D721Med (cell line): ENCODE data around the gene SYMPK.

Experiments used
- DNase-seq: peaks from one replicate; pipeline ENCODE4 v3.0.0; 2011; ENCODE audit warnings: low spot score; ENCODE audit not compliant: insufficient read length
- FAIRE-seq: peaks from 2 replicates; lab custom pipeline; 2011; peaks lifted over from hg19 to GRCh38; lab: Jason Lieb, UNC
- TF ChIP-seq, protein P1 (sequence below): IDR thresholded peaks from 2 replicates; pipeline ENCODE4 v1.5.1; 2012; ENCODE audit warnings: mild to moderate bottlenecking, control low read depth; ENCODE audit not compliant: insufficient read depth; ENCODE audit errors: missing control alignments

SYMPK gene

GRCh38 chr19:45895519-45895972 lies 32.6 kb upstream of the SYMPK start:
- no peak for FAIRE-seq
- TF ChIP-seq, protein P1, sequence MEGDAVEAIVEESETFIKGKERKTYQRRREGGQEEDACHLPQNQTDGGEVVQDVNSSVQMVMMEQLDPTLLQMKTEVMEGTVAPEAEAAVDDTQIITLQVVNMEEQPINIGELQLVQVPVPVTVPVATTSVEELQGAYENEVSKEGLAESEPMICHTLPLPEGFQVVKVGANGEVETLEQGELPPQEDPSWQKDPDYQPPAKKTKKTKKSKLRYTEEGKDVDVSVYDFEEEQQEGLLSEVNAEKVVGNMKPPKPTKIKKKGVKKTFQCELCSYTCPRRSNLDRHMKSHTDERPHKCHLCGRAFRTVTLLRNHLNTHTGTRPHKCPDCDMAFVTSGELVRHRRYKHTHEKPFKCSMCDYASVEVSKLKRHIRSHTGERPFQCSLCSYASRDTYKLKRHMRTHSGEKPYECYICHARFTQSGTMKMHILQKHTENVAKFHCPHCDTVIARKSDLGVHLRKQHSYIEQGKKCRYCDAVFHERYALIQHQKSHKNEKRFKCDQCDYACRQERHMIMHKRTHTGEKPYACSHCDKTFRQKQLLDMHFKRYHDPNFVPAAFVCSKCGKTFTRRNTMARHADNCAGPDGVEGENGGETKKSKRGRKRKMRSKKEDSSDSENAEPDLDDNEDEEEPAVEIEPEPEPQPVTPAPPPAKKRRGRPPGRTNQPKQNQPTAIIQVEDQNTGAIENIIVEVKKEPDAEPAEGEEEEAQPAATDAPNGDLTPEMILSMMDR, result no peak
- DNase-seq, result no peak

DNA sequence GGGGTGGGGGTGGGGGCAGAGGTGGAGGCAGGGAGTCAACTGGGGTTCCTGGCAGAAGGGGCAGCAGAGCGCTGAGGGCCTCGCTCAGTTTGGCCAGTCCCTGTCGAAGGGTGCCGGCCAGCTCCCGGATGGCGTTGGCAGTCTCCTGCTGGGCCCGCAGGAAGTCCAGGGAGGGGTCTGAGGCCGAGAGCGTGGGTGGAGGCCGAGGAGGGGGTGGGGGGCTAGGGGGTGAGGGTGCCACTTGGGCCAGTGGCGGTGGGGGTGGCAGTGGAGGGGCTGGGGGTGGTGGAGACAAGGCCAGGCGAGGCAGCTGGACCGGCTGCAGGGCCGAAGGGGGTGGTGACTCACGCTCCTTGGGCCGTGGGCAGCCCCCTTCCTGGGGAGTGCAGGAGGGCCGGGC lies 27.9 kb upstream of the SYMPK start:
- TF ChIP-seq, protein P1, result no peak
- DNase-seq (no peak), FAIRE-seq (no peak)

GRCh38 chr19:45889210-45889885 lies 26.4 kb upstream of the SYMPK start:
- FAIRE-seq (no peak), DNase-seq (no peak)
- TF ChIP-seq, protein P1, result no peak

GRCh38 chr19:45887200-45887710 lies 24.3 kb upstream of the SYMPK start:
- DNase-seq (no peak), FAIRE-seq (no peak)
- TF ChIP-seq, protein P1, result no peak

GRCh38 chr19:45886427-45887199 lies 23.7 kb upstream of the SYMPK start:
- TF ChIP-seq, protein P1, result no peak
- DNase-seq (peak; percentile 67), FAIRE-seq (no peak)

GRCh38 chr19:45885556-45886426 lies 22.8 kb upstream of the SYMPK start, which contains the start of gene IRF2BP1:
TSS of gene IRF2BP1 (minus strand) at chr19:45886141. CDS start at chr19:45885774, 367 bp downstream.
- DNase-seq, result peak; percentile 75
- TF ChIP-seq, protein P1, result no peak
- no peak for FAIRE-seq
